T-helper 2 cell treated with Interferon-gamma antibody and Interleukin-4, amounts not matched to agents 100 ng/mL and 5 ng/mL, for 36 hours (primary cell): ENCODE data around the gene TOMM40. TPM values are rescaled to one million over a fixed set of nuclear protein-coding genes. Genes with fewer than 3 reads are reported as not detected.
"Not testable (repeated sequence)": the region's sequence is repeated elsewhere in the genome, so short reads cannot be mapped to it uniquely, and the experiment has no call there.

Experiments
- intact Hi-C: fragments of 100-400 bp; cut with micrococcal nuclease; formaldehyde crosslinking; loops from one replicate; pipeline ENCODE4 v1.15.1; 2023
- total RNA-seq: library from RNA; stranded (reverse); gene quantifications from 2 replicates; pipeline ENCODE4 v1.2.3, GENCODE V29; 2022

TOMM40 gene
- total RNA-seq, result 93.5 and 94.2 TPM in 2 replicates

DNA sequence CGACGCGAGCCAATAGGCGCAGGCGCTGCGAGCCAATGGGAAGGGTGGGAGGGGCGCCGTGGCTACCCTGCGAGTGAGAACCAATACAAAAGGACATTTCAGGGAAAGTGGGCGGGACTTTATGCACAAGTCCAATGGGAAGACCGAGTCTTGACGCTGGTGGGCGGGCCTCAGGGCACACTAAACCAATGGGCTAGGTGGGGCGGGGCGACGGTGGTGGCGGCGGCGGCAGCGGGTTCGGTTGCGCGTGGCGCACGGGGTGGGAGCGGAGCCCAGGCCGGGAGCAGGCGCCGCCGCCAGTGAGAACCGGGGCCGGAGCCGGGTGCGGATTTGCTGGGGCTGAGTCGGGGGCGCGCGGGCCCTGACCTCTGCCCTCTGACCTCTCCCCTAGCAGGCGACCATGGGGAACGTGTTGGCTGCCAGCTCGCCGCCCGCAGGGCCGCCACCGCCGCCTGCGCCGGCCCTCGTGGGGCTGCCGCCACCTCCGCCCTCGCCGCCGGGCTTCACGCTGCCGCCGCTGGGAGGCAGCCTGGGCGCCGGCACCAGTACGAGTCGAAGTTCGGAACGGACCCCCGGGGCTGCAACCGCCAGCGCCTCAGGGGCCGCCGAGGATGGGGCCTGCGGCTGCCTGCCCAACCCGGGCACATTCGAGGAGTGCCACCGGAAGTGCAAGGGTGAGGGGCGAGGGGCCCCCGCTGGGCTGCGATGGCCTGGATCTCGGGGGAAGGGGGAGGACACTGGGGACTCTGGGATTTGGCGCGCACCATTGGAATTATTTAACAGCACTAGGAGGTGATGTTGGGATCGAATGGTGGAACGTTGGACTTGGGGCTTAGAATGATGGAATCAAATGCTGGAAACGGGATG is at the start of gene TOMM40:
Gene TOMM40 (plus strand): TSS at position 239 of the 867 bp plus-strand sequence. CDS start 162 bp downstream, at position 401.
- intact Hi-C loops, result loop anchor here (2.0 to 10.0 kb wide), 3 partner anchors 44 to 1136 kb away; partner anchors contain the start of genes NECTIN2, PPP1R37 and SMG9

- intact Hi-C loops, result loop anchor here (1.0 to 10.0 kb wide), 3 partner anchors 45 to 150 kb away; partner anchors contain the start of gene CEACAM16
Measured at GRCh38 chr19:44845286-44845611, 45.8 kb upstream of the TOMM40 start.

- intact Hi-C loops, result loop anchor here (1.0 to 10.0 kb wide), 4 partner anchors 45 to 151 kb away; partner anchors contain the start of genes CEACAM16 and TOMM40
Measured at GRCh38 chr19:44845612-44846454, 45.2 kb upstream of the TOMM40 start, which contains the start of gene NECTIN2. Gene NECTIN2, plus strand, starts transcription at chr19:44846297. Its CDS starts 229 bp downstream, at chr19:44846526.

GRCh38 chr19:44846455-44847143 is 44.5 kb upstream of the TOMM40 start:
- intact Hi-C loops, result loop anchor here (2.0 to 10.0 kb wide), 2 partner anchors 44 to 152 kb away; partner anchors contain the start of genes CEACAM16 and TOMM40

GRCh38 chr19:44847144-44848035 is 43.7 kb upstream of the TOMM40 start:
- intact Hi-C loops, result loop anchor here (2.0 to 10.0 kb wide), 2 partner anchors 43 to 153 kb away; partner anchors contain the start of genes CEACAM16 and TOMM40

GRCh38 chr19:44848036-44848811 is 42.8 kb upstream of the TOMM40 start:
- intact Hi-C loops, result loop anchor here (10.0 kb wide), 1 partner anchor 153 kb away; the partner anchor contains the start of gene CEACAM16

GRCh38 chr19:44848812-44849447 is 42.1 kb upstream of the TOMM40 start:
- intact Hi-C loops, result loop anchor here (10.0 kb wide), 1 partner anchor 154 kb away; the partner anchor contains the start of gene CEACAM16

DNA sequence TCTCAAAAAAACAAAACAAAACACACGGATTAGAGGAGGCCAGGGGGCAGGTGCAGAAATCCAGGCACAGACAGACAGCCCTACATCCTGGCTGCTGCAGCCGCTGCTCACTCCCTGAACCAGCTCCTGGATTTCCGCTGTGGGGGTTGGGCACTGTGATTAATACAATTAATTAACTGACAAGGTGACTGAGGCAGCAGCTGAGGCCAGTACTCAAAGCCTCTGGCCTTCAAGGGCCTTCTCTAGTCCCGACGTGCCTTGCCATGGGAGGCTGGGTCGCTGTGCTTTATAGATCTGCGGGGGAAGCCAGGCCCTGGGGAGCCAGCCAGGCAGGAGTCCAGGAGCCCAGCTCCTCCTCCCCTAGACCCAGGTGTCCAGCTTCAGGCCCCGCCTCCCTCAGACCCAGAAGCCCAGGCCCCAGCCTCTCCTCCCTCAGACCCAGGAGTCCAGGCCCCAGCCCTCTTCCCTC is 40.4 kb upstream of the TOMM40 start:
- intact Hi-C loops, result no loop called here

GRCh38 chr19:44851427-44851826 is 39.6 kb upstream of the TOMM40 start:
- intact Hi-C loops, result no loop called here

GRCh38 chr19:44855606-44856005 is 35.4 kb upstream of the TOMM40 start:
- intact Hi-C loops, result no loop called here

GRCh38 chr19:44856421-44857083 is 34.5 kb upstream of the TOMM40 start:
- intact Hi-C loops, result no loop called here

GRCh38 chr19:44857837-44858236 is 33.2 kb upstream of the TOMM40 start:
- intact Hi-C loops, result no loop called here

GRCh38 chr19:44861576-44861975 is 29.5 kb upstream of the TOMM40 start:
- intact Hi-C loops, result not testable (repeated sequence)

GRCh38 chr19:44863990-44864389 is 27.1 kb upstream of the TOMM40 start:
- intact Hi-C loops, result no loop called here

- intact Hi-C loops, result no loop called here
Measured at GRCh38 chr19:44865196-44865767, 25.8 kb upstream of the TOMM40 start.

- intact Hi-C loops, result no loop called here
Measured at GRCh38 chr19:44866664-44867063, 24.4 kb upstream of the TOMM40 start.

DNA sequence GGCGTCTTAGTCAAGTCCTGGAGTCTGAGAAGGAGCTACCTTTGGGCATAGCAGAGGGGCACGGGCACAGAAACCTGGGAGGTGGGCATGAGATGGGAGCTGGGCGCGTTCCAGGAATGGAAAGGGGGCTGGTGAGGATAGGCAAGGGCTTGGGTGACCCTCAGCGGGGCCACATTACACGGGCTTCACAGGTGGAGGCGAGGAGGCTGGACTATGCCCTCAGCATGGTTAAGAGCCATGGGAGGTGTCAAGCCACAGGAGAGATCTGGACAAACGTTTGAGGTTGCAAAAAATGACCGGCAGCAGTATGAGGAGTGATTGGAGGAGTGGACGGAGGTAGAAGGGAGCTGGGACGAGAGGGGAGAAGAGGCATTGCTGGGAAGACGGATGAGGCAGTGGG is 23.5 kb upstream of the TOMM40 start:
- intact Hi-C loops, result no loop called here
